HepG2 (cell line): Measurements from ENCODE around the gene MAIP1.

ENCODE experiments used
- KLF6 ChIP-seq: IDR thresholded peaks from 2 replicates; pipeline ENCODE4 v1.8.0; 2016; ENCODE audit warnings: missing biosample characterization, missing genetic modification reagents
- POLR2AphosphoS5 ChIP-seq: IDR thresholded peaks from 2 replicates; pipeline ENCODE4 v1.6.1; 2012; ENCODE audit warnings: low read depth, low read length
- SOX6 ChIP-seq, 2 experiments: fragments of 450-650 bp in 1 of 2; sonication (generic) in 1 of 2; formaldehyde crosslinking in 1 of 2; IDR thresholded peaks; 2 replicates each; pipeline versions ENCODE4 v1.4.0 to v1.6.1; 2017 to 2020; ENCODE audit warnings: antibody characterized with exemption in 1 of 2, mild to moderate bottlenecking in 1 of 2, missing genetic modification reagents in 1 of 2
- SP2 ChIP-seq: sonication (generic); formaldehyde crosslinking; IDR thresholded peaks from 2 replicates; pipeline ENCODE4 v1.5.1; 2020; ENCODE audit warnings: mild to moderate bottlenecking, missing genetic modification reagents
- ZNF263 ChIP-seq: sonication (generic); formaldehyde crosslinking; IDR thresholded peaks from 2 replicates; pipeline ENCODE4 v1.4.0; 2020; ENCODE audit warnings: missing genetic modification reagents
- ZNF34 ChIP-seq: sonication (generic); formaldehyde crosslinking; IDR thresholded peaks from 2 replicates; pipeline ENCODE4 v1.4.0; 2020; ENCODE audit warnings: mild to moderate bottlenecking, missing genetic modification reagents, borderline replicate concordance
- ZNF589 ChIP-seq: sonication (generic); formaldehyde crosslinking; conservative IDR thresholded peaks from 2 replicates; pipeline ENCODE4 v1.8.0; 2022; ENCODE audit warnings: mild to moderate bottlenecking, moderate library complexity, missing genetic modification reagents
- TF ChIP-seq, protein P1 (sequence below): sonication (generic); formaldehyde crosslinking; IDR thresholded peaks from 2 replicates; pipeline ENCODE4 v1.4.0; 2020; ENCODE audit warnings: missing genetic modification reagents
- TF ChIP-seq, protein P2 (sequence below): sonication (generic); formaldehyde crosslinking; IDR thresholded peaks from 2 replicates; pipeline ENCODE4 v1.5.1; 2020; ENCODE audit warnings: mild to moderate bottlenecking, missing genetic modification reagents, borderline replicate concordance
- TF ChIP-seq, protein P3 (sequence below): sonication (generic); formaldehyde crosslinking; IDR thresholded peaks from 2 replicates; pipeline ENCODE4 v1.5.0; 2020; ENCODE audit warnings: mild to moderate bottlenecking, missing genetic modification reagents, moderate library complexity

DNA sequence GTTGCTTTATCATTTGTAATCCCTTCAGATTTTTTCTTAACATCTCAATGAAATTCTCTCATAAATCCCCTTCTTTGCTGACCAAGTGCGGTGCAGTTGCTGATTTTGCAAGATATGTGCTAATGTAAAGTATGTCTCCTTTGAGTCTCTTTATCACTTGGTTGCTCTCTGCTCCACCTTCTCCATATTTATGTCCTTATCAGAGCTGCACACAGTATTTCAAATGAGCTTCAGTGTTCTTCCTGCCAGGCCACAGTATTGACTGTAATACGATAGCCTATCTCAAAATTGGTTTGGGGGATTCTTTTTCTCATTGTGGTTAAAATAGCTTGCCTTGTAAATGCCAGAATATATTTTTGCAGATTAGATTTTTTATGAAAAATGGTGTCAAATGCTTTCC is 32.2 kb downstream of the MAIP1 start:
- no peak for TF ChIP-seq POLR2AphosphoS5
- TF ChIP-seq ZNF589: no peak
- TF ChIP-seq, protein P1, sequence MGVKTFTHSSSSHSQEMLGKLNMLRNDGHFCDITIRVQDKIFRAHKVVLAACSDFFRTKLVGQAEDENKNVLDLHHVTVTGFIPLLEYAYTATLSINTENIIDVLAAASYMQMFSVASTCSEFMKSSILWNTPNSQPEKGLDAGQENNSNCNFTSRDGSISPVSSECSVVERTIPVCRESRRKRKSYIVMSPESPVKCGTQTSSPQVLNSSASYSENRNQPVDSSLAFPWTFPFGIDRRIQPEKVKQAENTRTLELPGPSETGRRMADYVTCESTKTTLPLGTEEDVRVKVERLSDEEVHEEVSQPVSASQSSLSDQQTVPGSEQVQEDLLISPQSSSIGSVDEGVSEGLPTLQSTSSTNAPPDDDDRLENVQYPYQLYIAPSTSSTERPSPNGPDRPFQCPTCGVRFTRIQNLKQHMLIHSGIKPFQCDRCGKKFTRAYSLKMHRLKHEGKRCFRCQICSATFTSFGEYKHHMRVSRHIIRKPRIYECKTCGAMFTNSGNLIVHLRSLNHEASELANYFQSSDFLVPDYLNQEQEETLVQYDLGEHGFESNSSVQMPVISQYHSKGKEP (CRISPR knock-in tag): no peak
- no peak for TF ChIP-seq KLF6 (CRISPR knock-in tag)
- TF ChIP-seq, protein P2, sequence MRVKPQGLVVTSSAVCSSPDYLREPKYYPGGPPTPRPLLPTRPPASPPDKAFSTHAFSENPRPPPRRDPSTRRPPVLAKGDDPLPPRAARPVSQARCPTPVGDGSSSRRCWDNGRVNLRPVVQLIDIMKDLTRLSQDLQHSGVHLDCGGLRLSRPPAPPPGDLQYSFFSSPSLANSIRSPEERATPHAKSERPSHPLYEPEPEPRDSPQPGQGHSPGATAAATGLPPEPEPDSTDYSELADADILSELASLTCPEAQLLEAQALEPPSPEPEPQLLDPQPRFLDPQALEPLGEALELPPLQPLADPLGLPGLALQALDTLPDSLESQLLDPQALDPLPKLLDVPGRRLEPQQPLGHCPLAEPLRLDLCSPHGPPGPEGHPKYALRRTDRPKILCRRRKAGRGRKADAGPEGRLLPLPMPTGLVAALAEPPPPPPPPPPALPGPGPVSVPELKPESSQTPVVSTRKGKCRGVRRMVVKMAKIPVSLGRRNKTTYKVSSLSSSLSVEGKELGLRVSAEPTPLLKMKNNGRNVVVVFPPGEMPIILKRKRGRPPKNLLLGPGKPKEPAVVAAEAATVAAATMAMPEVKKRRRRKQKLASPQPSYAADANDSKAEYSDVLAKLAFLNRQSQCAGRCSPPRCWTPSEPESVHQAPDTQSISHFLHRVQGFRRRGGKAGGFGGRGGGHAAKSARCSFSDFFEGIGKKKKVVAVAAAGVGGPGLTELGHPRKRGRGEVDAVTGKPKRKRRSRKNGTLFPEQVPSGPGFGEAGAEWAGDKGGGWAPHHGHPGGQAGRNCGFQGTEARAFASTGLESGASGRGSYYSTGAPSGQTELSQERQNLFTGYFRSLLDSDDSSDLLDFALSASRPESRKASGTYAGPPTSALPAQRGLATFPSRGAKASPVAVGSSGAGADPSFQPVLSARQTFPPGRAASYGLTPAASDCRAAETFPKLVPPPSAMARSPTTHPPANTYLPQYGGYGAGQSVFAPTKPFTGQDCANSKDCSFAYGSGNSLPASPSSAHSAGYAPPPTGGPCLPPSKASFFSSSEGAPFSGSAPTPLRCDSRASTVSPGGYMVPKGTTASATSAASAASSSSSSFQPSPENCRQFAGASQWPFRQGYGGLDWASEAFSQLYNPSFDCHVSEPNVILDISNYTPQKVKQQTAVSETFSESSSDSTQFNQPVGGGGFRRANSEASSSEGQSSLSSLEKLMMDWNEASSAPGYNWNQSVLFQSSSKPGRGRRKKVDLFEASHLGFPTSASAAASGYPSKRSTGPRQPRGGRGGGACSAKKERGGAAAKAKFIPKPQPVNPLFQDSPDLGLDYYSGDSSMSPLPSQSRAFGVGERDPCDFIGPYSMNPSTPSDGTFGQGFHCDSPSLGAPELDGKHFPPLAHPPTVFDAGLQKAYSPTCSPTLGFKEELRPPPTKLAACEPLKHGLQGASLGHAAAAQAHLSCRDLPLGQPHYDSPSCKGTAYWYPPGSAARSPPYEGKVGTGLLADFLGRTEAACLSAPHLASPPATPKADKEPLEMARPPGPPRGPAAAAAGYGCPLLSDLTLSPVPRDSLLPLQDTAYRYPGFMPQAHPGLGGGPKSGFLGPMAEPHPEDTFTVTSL (CRISPR knock-in tag): no peak
- TF ChIP-seq, protein P3, sequence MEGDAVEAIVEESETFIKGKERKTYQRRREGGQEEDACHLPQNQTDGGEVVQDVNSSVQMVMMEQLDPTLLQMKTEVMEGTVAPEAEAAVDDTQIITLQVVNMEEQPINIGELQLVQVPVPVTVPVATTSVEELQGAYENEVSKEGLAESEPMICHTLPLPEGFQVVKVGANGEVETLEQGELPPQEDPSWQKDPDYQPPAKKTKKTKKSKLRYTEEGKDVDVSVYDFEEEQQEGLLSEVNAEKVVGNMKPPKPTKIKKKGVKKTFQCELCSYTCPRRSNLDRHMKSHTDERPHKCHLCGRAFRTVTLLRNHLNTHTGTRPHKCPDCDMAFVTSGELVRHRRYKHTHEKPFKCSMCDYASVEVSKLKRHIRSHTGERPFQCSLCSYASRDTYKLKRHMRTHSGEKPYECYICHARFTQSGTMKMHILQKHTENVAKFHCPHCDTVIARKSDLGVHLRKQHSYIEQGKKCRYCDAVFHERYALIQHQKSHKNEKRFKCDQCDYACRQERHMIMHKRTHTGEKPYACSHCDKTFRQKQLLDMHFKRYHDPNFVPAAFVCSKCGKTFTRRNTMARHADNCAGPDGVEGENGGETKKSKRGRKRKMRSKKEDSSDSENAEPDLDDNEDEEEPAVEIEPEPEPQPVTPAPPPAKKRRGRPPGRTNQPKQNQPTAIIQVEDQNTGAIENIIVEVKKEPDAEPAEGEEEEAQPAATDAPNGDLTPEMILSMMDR (CRISPR knock-in tag): no peak
- no peak for TF ChIP-seq ZNF263
- TF ChIP-seq ZNF34 (CRISPR knock-in tag): no peak
- TF ChIP-seq SP2 (CRISPR knock-in tag): no peak
- TF ChIP-seq SOX6 (IDR thresholded peaks at IDR 0.05): no peak
- TF ChIP-seq SOX6 (CRISPR knock-in tag; IDR thresholded peaks at IDR 0.05): no peak
